Gastrocnemius medialis (tissue), 4 donors: ENCODE measurements around the gene MYLK.

Source experiments
- POLR2A ChIP-seq, 2 donors: fragments of 450-650 bp; IDR thresholded peaks; one replicate each; pipeline ENCODE4 v1.6.1; 2017; ENCODE audit warnings: antibody characterized with exemption in 2 of 2, mild to moderate bottlenecking in 2 of 2, moderate library complexity in 2 of 2
- TF ChIP-seq, protein P1 (sequence below), 5 experiments: fragments of 450-650 bp in 3 of 5; fragments of 200-600 bp in 2 of 5; sonication (generic) in 2 of 5; IDR thresholded peaks in 4 of 5; conservative IDR thresholded peaks in 1 of 5; 1 replicate in 4 of 5; 2 replicates in 1 of 5; pipeline ENCODE4 v1.5.1; 2016 to 2019; ENCODE audit warnings: antibody characterized with exemption in 5 of 5, mild to moderate bottlenecking in 3 of 5, moderate library complexity in 3 of 5

DNA sequence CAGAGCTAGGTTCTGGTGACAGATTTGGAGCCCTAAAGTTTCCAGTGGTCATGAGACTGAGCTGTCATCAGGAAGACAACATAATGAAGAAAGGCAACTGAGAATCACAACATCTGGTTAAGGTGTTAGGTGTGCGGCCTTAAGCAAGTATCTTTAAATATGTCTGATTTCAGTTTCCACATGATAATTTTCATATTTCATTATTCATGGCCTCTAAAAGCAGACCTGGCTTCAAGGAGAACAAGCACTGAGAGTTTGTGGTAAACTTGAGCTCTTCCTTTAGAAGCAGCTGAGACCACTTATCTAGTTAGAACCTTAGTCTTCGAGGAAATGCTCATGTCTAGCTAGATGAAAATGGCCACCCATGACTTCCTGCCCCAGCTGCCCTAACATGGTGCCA is 25.7 kb upstream of the MYLK start:
- TF ChIP-seq POLR2A (IDR thresholded peaks at IDR 0.05), result no peak
- TF ChIP-seq, protein P1, sequence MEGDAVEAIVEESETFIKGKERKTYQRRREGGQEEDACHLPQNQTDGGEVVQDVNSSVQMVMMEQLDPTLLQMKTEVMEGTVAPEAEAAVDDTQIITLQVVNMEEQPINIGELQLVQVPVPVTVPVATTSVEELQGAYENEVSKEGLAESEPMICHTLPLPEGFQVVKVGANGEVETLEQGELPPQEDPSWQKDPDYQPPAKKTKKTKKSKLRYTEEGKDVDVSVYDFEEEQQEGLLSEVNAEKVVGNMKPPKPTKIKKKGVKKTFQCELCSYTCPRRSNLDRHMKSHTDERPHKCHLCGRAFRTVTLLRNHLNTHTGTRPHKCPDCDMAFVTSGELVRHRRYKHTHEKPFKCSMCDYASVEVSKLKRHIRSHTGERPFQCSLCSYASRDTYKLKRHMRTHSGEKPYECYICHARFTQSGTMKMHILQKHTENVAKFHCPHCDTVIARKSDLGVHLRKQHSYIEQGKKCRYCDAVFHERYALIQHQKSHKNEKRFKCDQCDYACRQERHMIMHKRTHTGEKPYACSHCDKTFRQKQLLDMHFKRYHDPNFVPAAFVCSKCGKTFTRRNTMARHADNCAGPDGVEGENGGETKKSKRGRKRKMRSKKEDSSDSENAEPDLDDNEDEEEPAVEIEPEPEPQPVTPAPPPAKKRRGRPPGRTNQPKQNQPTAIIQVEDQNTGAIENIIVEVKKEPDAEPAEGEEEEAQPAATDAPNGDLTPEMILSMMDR (IDR thresholded peaks at IDR 0.05 in 4 of 5, conservative IDR thresholded peaks at IDR 0.05 in 1 of 5), result no peak
